ENCODE results near the gene PDP2. TPM values are rescaled to one million over a fixed set of nuclear protein-coding genes. Genes with fewer than 3 reads are reported as not detected.
A peak's percentile ranks its signal among the peaks of the same experiment; 100 is the strongest.

PDP2 gene
- total and polyA plus RNA-seq, 9 of the 15 experiments (the other 6 are each of a cell fraction or from before 2014, with no cell fraction given): 2.5 to 24.3 (median 7.2) TPM

GRCh38 chr16:66934138-66934838, 54.0 kb downstream of the PDP2 start, which contains the start of gene CIAO2B (continued):
- no peak for TF ChIP-seq NR0B1 (IDR thresholded peaks at IDR 0.05; ENCODE audit: partially characterized antibody)
- peak; percentile 59; the same call in 1 of the 2 replicates for TF ChIP-seq DIDO1 (tag; IDR thresholded peaks at IDR 0.05; ENCODE audit: low read depth)
- no peak for TF ChIP-seq BRF1 (IDR thresholded peaks at IDR 0.05; ENCODE audit: borderline replicate concordance, extremely low read depth, insufficient read length)
- peak; percentile 70; the same call in 1 of the 2 replicates for TF ChIP-seq PML (IDR thresholded peaks at IDR 0.05; ENCODE audit: low read length)
- TF ChIP-seq PRPF4 (IDR thresholded peaks at IDR 0.05; ENCODE audit: insufficient read depth, low read depth, low read length, poor library complexity, severe bottlenecking): no peak
- no peak for TF ChIP-seq CEBPB (tag; IDR thresholded peaks at IDR 0.05)
- TF ChIP-seq NFXL1 (CRISPR knock-in tag; IDR thresholded peaks at IDR 0.05): no peak
- 0 out of 2 replicates have a peak, but pooled peaks have one; percentile 8 for TF ChIP-seq MITF (IDR thresholded peaks at IDR 0.05)
- peak; percentile 75 for TF ChIP-seq POLR2B (IDR thresholded peaks at IDR 0.05; ENCODE audit: low read depth, partially characterized antibody)
- peak in 1 of 2 experiments; percentile 85; a peak in 2 of 4 replicates for TF ChIP-seq HDAC1 (IDR thresholded peaks at IDR 0.05)
- no peak for TF ChIP-seq XRCC4 (IDR thresholded peaks at IDR 0.05; ENCODE audit: extremely low read depth, insufficient read depth, insufficient read length)
- TF ChIP-seq GABPA (tag; conservative IDR thresholded peaks at IDR 0.05; ENCODE audit: low read depth): peak; percentile 96
- no peak for TF ChIP-seq ID3 (CRISPR knock-in tag; IDR thresholded peaks at IDR 0.05)
- TF ChIP-seq ID3 (tag; IDR thresholded peaks at IDR 0.05): peak; percentile 34; the same call in 1 of the 2 replicates
- TF ChIP-seq ZFPM2 (CRISPR knock-in tag; IDR thresholded peaks at IDR 0.05): no peak
- peak; percentile 48; the same call in 1 of the 2 replicates for TF ChIP-seq BHLHE40 (IDR thresholded peaks at IDR 0.05; ENCODE audit: low read length)
- no peak for TF ChIP-seq ZNF174 (CRISPR knock-in tag; IDR thresholded peaks at IDR 0.05)
- TF ChIP-seq NCOA2 (IDR thresholded peaks at IDR 0.05; ENCODE audit: partially characterized antibody in 2 of 2): no peak
- no peak for TF ChIP-seq SREBF2 (CRISPR knock-in tag; IDR thresholded peaks at IDR 0.05)
- TF ChIP-seq FOSL1 (tag; conservative IDR thresholded peaks at IDR 0.05): 0 out of 2 replicates have a peak, but pooled peaks have one; percentile 30
- TF ChIP-seq ELF2 (CRISPR knock-in tag; IDR thresholded peaks at IDR 0.05): peak; percentile 89
- 0 out of 2 replicates have a peak, but pooled peaks have one; percentile 17 for TF ChIP-seq ZNF740 (CRISPR knock-in tag; IDR thresholded peaks at IDR 0.05)
- no peak for TF ChIP-seq ZNF740 (tag; IDR thresholded peaks at IDR 0.05)
- peak; percentile 74 to 90; a peak in 2 of 4 replicates for TF ChIP-seq SIN3A (IDR thresholded peaks at IDR 0.05; ENCODE audit: borderline replicate concordance in 2 of 2, control insufficient read depth in 1 of 2, low read depth in 2 of 2, low read length in 2 of 2)

Data from K562 (cell line).